Thyroid gland (tissue), 4 donors: Measurements from ENCODE around the gene FAM83F. TPM values are rescaled to one million over a fixed set of nuclear protein-coding genes. Genes with fewer than 3 reads are reported as not detected.

Source experiments
- DNase-seq, 2 donors: peaks; one replicate each; pipeline ENCODE4 v3.0.0-alpha.2; 2019
- H3K27ac ChIP-seq, 3 donors: fragments of 200-600 bp; sonication (generic); 1 replicate in 2 of 3; 2 replicates in 1 of 3; pipeline ENCODE4 v1.5.1; 2016 to 2019; ENCODE audit warnings: mild to moderate bottlenecking in 1 of 3, moderate library complexity in 1 of 3
- H3K27me3 ChIP-seq: fragments of 200-600 bp; sonication (generic); one replicate; pipeline ENCODE4 v1.5.1; 2019
- H3K36me3 ChIP-seq, 2 donors: fragments of 200-600 bp; sonication (generic); one replicate each; pipeline ENCODE4 v1.5.1; 2016 to 2019
- H3K4me1 ChIP-seq, 2 donors: fragments of 200-600 bp; sonication (generic); one replicate each; pipeline ENCODE4 v1.5.1; 2017 to 2019
- H3K4me3 ChIP-seq, 3 donors: fragments of 200-600 bp; sonication (generic); replicated peaks in 1 of 3; 1 replicate in 2 of 3; 2 replicates in 1 of 3; pipeline ENCODE4 v1.5.1; 2016; ENCODE audit warnings: mild to moderate bottlenecking in 1 of 3
- H3K9me3 ChIP-seq: fragments of 200-600 bp; sonication (generic); one replicate; pipeline ENCODE4 v1.5.1; 2017
- CTCF ChIP-seq, 6 experiments: fragments of 200-600 bp in 3 of 6; fragments of 450-650 bp in 3 of 6; sonication (generic) in 3 of 6; IDR thresholded peaks; one replicate each; pipeline ENCODE4 v1.5.1; 2016 to 2019; ENCODE audit warnings: antibody characterized with exemption in 6 of 6, mild to moderate bottlenecking in 2 of 6, inconsistent platforms in 1 of 6, moderate library complexity in 1 of 6
- POLR2A ChIP-seq, 2 donors: fragments of 450-650 bp; IDR thresholded peaks; one replicate each; pipeline ENCODE4 v1.6.1; 2017; ENCODE audit warnings: antibody characterized with exemption in 2 of 2, mild to moderate bottlenecking in 2 of 2, moderate library complexity in 1 of 2
- WGBS, 2 donors: methylation state at CpG; one replicate each; pipeline ENCODE4 v1.1.5; 2017; 5-methylcytosine and 5-hydroxymethylcytosine counted together
- intact Hi-C: fragments of 100-400 bp; cut with DNase I; formaldehyde crosslinking; loops from one replicate; pipeline ENCODE4 v1.15.1; 2023
- total RNA-seq, 4 donors: library from RNA; depleted of rRNA; stranded (reverse); fragments of >200 nt; gene quantifications; one replicate each; pipeline ENCODE4 v1.2.3, GENCODE V29; 2016

Gene FAM83F
- total RNA-seq, 4 donors from 2014 or later, result 19.2 to 35.6 (median 26.1) TPM

- Histone ChIP-seq H3K4me3 (no peak overlapping the region), H3K4me1 (peaks cover 27 to 31% of the 10 kb centered on the region in 2 donors), H3K9me3 (no peaks in the 10 kb centered on the region), H3K27ac (no peak overlapping the region), H3K27me3 (no peaks in the 10 kb centered on the region), H3K36me3 (no peaks in the 10 kb centered on the region)
- intact Hi-C loops, result no loop called here
- DNase-seq, result no peak
- WGBS, 2 donors, result 93 to 96% methylated on average over 3 of the region's 3 CpGs
- no peak for TF ChIP-seq CTCF (IDR thresholded peaks at IDR 0.05)
- TF ChIP-seq POLR2A (IDR thresholded peaks at IDR 0.05), result no peak
Observed at GRCh38 chr22:40037320-40037719, 42.6 kb downstream of the FAM83F start.

GRCh38 chr22:40039482-40040115 is 44.8 kb downstream of the FAM83F start:
- no peaks in the 10 kb centered on the region for H3K36me3 ChIP-seq
- peak overlapping the region in 1 of 3 donors; percentile 49 for H3K27ac ChIP-seq
- peaks cover 37 to 43% of the 10 kb centered on the region in 2 donors for H3K4me1 ChIP-seq
- DNase-seq, result no peak
- no peak overlapping the region for H3K4me3 ChIP-seq
- no peaks in the 10 kb centered on the region for H3K27me3 ChIP-seq
- intact Hi-C loops, result loop anchor here (5.0 kb wide), 1 partner anchor 138 kb away; the partner anchor contains the start of gene TNRC6B
- H3K9me3 ChIP-seq, result no peaks in the 10 kb centered on the region
- WGBS, 2 donors, result 54 to 58% methylated on average over 11 of the region's 11 CpGs
- TF ChIP-seq CTCF (IDR thresholded peaks at IDR 0.05) (no peak), POLR2A (IDR thresholded peaks at IDR 0.05) (no peak)

- Histone ChIP-seq H3K36me3 (no peaks in the 10 kb centered on the region), H3K9me3 (no peaks in the 10 kb centered on the region), H3K4me1 (peaks cover 38 to 46% of the 10 kb centered on the region in 2 donors), H3K4me3 (no peak overlapping the region), H3K27me3 (no peaks in the 10 kb centered on the region), H3K27ac (peak overlapping the region; percentile 58 to 91 (median 76))
- TF ChIP-seq POLR2A (IDR thresholded peaks at IDR 0.05), result no peak
- TF ChIP-seq CTCF (IDR thresholded peaks at IDR 0.05), result no peak
- 2 to 4% methylated on average over 4 of the region's 4 CpGs for WGBS, 2 donors
- DNase-seq, result peak; percentile 79 to 84
- intact Hi-C loops, result loop anchor here (5.0 kb wide), 1 partner anchor 136 kb away; the partner anchor contains the start of gene TNRC6B
Observed at GRCh38 chr22:40040927-40041326, 46.2 kb downstream of the FAM83F start.

GRCh38 chr22:40041366-40042137 is 46.8 kb downstream of the FAM83F start:
- Histone ChIP-seq H3K9me3 (no peaks in the 10 kb centered on the region), H3K36me3 (no peaks in the 10 kb centered on the region), H3K4me1 (peaks cover 43 to 49% of the 10 kb centered on the region in 2 donors), H3K27me3 (no peaks in the 10 kb centered on the region), H3K27ac (peak overlapping the region; percentile 58 to 91 (median 76)), H3K4me3 (no peak overlapping the region)
- no peak for DNase-seq
- WGBS, 2 donors, result 59 to 66% methylated on average over 8 of the region's 8 CpGs
- intact Hi-C loops, result loop anchor here (5.0 kb wide), 1 partner anchor 136 kb away; the partner anchor contains the start of gene TNRC6B
- TF ChIP-seq POLR2A (IDR thresholded peaks at IDR 0.05) (no peak), CTCF (IDR thresholded peaks at IDR 0.05) (no peak)

- peaks cover 43 to 49% of the 10 kb centered on the region in 2 donors for H3K4me1 ChIP-seq
- no peaks in the 10 kb centered on the region for H3K36me3 ChIP-seq
- no peaks in the 10 kb centered on the region for H3K9me3 ChIP-seq
- no peak for DNase-seq
- no peaks in the 10 kb centered on the region for H3K27me3 ChIP-seq
- WGBS, 2 donors, result 78 to 84% methylated on average over 4 of the region's 4 CpGs
- TF ChIP-seq POLR2A (IDR thresholded peaks at IDR 0.05) (no peak), CTCF (IDR thresholded peaks at IDR 0.05) (no peak)
- H3K4me3 ChIP-seq, result no peak overlapping the region
- intact Hi-C loops, result loop anchor here (5.0 kb wide), 1 partner anchor 135 kb away; the partner anchor contains the start of gene TNRC6B
- peak overlapping the region; percentile 76 to 96 (median 91) for H3K27ac ChIP-seq
Observed at GRCh38 chr22:40042312-40042711, 47.6 kb downstream of the FAM83F start.
